Esophagus mucosa (tissue), 1 donor: ENCODE data around the gene TLCD5. TPM values are rescaled to one million over a fixed set of nuclear protein-coding genes. Genes with fewer than 3 reads are reported as not detected.

Experiments
- ATAC-seq: fragments of 200-7000 bp; cut with Tn5 transposase; one replicate; pipeline ENCODE4 v1.9.1; 2020
- total RNA-seq: library from RNA; stranded (reverse); gene quantifications from one replicate; pipeline ENCODE4 v1.2.4, GENCODE V29; 2023
- donor health status: DM: yes; HTN: yes; CAD: no.

Gene TLCD5
- 0.48 TPM for total RNA-seq

GRCh38 chr11:120324932-120325810 lies at the start of gene TLCD5:
TLCD5 (plus strand) TSS chr11:120325299; CDS start chr11:120327442, 2,143 bp downstream.
- ATAC-seq: peak; percentile 62

- ATAC-seq: no peak
Measured at GRCh38 chr11:120279502-120279901, 45.6 kb upstream of the TLCD5 start.

DNA sequence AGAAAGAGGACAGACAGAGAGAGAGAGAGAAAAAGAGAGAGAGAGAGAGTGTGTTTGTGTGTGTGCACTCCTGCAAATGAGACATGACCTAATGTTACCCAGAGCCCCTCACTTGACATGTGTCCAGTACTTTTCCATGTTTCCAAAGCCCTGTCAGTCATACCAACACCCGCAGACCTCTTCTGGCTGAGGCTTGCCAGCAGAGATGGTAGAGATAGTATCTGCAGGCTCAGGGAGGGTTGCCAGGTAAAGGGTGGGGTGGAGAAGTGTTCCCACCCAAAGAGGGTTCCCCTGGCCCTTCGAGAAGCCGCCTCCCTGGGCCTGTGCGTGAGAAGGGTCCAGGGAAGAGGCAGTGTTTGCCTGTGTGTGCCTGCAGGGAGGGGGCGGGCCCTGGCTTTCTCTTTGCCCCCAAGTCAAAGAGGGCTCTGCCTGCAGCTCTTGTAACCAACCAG lies 44.5 kb upstream of the TLCD5 start:
- ATAC-seq: no peak

GRCh38 chr11:120281143-120281795 lies 43.8 kb upstream of the TLCD5 start:
- ATAC-seq: no peak

GRCh38 chr11:120283124-120283523 lies 42.0 kb upstream of the TLCD5 start:
- peak; percentile 48 for ATAC-seq

GRCh38 chr11:120284272-120284671 lies 40.8 kb upstream of the TLCD5 start:
- ATAC-seq: no peak

DNA sequence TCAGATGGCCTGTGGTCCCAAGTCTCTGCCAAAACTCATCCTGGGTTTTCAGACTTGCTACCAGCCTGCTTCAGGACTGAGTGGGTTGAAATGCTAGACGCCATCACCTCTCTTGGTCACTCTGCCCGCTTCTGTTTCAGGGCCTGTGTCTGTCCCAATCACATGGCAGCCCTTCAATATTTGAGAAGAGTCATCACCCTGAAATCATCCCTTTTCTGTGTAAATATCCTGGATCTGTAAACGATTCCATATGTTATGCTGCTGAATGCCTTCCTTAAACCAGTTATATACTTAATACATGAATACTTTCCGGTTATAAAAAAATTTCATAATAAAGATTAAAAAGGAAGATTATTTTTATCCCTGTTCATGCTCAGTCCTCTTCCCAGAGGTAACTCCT lies 39.8 kb upstream of the TLCD5 start:
- ATAC-seq: no peak

DNA sequence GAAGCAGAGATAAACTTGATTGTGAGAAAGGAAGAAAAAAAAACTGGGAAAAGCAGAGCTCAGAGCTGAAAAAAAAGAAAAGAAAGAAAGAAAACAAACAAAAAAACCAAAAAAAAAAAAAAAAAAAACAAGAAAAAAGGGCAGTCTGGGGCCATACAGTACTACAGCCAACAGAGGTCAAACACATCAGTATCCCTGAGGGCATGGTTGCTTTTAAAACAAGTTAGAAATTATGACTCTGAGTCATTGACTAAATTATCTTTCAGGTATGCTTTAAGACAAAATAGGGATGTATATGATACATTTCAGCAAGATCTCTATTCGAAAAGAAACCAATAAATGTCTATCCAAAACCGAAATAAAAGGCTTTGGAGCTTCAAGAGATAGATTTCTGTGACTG lies 37.1 kb upstream of the TLCD5 start:
- no peak for ATAC-seq

GRCh38 chr11:120289426-120289825 lies 35.7 kb upstream of the TLCD5 start:
- no peak for ATAC-seq

DNA sequence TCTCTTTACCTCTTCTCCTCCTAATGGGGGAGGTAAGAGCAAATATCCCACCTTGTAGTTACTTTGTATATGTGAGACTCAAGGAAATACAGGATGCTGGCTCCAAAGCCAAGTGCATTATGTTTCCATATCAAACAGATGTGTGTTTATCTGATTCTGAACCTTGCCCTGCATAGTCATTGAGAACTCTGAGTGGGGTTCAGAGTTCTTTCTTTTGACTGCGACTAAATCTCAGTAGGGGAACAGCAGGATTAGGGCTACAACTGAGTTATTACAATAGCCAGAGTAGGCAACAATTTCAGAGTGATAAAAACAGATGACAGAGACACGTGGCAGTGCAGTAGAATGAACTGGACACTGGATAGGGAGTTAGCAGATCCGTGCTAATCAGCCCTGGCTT lies 34.1 kb upstream of the TLCD5 start:
- ATAC-seq: no peak

DNA sequence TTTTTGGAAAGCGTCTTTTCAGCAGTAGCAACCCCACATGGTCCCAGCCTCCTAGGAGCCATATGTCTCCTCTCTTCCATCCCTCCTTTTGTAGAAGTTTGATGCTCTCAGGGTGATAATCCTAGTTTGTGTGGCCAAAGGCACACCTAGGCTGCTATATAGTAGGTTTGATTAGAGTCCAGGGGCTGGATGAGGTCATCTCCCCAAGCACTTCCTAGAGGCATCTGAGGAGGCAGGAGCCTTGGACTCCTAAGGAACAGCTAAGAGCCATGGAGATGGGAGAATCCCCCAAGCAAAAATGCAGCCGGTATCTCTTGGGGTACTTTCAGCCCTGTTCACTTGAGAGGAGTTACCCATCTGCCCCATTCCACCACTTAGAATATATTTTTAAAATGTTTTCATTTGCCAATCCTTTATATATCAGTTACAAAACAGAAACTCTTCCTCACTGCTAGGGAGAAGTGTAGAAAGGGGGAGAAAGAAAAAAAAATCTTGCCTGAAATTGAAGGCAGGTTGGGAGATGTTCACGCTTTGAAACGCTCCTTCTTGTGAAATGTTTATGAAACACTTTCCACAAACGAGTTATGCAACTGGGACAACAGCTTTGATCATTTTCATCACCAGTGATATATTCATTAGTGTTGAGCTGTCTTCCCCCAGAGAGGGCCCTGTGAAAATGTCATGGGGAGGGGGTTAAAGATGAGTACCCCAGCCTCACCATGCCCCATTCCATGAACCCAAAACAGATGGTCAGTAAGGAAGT lies 31.9 kb upstream of the TLCD5 start:
- ATAC-seq: no peak

DNA sequence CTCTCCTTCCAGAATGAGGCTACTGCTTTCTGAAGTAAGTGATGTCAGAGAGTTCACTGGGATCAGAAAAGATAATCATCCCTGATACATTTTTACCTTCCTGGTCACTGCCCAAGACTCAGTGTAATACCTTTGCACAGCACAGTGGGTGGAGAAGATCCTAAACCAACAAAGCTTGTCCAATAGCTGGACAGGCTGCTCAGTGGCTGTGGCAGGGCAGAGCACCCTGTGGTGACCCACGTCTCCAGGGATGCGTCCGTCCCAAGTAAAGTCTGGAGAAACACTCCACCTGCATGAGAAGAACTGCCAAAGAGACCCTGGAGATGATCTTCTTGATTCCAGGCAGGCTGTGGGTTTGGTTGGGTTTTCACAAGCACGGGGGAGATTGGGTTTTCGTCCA lies 31.0 kb upstream of the TLCD5 start:
- no peak for ATAC-seq

GRCh38 chr11:120295099-120295498 lies 30.0 kb upstream of the TLCD5 start:
- ATAC-seq: no peak

- no peak for ATAC-seq
Measured at GRCh38 chr11:120296554-120296953, 28.5 kb upstream of the TLCD5 start.

DNA sequence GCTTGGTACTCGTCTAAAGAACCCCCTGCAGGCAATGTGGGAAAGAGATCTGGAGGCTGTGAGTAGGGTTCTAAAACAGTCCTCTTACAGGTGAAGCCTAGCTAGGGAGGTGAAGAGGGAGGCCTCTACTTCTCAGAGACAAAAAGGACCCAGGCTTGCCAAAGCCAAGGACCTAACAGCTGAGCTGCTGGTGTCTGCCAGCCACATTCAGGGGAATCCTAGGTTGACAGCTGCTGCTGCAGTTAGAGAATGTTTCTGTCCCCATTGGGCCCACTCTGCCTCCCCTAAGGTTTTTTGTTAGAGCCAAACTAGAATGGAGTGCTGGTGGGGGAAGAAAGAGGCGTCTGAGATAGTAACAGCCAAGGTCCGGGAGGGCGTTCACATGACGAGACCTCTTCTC lies 26.6 kb upstream of the TLCD5 start:
- no peak for ATAC-seq

DNA sequence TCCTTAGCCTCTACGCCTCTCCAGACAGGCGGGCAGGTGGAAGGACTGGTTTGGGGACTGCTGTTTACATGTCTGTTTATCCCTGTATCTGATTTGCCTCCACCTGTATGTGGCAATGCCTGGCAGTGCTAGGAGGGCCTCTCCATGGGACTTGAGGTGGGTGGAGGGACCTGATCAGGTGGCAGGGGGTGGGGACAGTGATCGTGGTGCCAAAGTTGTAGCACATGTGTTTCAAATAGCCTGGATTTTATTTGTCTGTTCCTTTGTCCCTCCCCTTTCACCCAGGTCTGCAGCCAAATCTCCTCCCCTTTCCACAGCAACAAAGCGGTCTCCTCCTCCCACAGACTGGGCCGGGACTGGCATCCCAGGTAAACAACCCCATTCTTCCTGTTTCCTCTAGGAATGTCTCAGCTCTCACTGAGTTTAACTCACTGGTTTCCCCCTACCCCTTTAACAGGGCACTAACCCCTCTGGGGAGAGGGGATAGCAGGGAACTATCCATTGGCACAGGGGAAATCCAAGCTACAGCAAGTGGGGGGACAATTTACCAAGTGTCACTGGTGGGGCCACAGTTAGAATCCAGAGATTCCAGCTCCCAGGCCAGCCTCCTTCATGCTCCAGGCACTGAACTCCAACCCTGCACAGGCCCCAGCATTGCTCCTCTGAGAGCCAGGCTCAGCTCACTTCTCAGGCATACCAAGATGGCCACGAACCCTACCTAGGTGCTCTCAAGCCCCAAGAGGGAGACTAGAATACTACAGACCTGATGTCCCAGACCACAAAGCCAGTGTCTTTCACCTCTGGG lies 22.9 kb upstream of the TLCD5 start:
- peak; percentile 78 for ATAC-seq

DNA sequence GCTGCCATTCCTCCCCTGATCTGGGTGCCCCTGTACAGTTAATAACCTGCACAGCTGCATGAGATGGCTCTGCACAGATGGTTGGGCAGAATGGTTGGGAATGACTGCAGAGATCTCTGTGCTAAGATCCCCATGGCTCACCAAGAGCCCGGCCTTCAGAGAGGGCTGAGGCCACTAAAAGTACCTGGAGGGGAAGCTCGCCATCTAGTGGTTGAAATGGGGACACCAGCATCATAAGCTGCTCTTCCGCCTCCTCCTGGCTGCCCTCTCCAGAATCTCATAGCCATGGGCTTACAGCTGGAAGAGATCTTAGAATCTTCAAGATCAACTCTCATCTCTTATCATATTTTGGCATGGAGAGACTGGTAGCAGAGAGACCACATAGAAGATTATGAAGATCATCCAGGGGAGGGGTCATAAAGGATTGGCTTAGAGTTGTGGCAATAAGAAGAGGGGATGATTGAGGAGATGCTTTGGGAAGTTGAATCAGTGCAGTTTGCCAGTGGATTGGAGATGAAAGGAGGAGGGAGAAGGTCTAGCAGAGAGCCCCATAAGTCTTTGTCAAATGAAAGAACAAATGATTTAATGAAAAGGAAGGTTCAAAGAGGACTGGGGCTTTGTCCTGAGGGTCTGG lies 22.0 kb upstream of the TLCD5 start:
- peak; percentile 45 for ATAC-seq

DNA sequence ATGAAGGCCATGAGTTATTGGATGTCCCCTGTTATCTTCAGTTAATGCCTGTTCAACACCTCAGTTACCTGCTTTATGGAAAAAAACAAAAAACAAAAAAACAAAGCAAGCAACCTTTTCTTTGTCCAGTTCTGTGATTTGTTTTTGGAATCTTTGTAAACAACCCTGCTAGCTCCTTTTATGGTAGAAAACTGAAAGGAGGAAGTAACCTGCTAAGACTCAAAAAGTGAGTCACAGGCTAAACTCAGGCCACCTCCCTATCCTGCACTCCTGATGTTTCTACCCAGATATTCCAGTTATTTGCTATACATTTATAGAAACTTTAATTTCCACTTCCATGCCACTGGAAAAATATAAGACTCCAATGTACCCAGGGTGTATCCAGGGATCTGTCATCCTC lies 20.6 kb upstream of the TLCD5 start:
- peak; percentile 43 for ATAC-seq

- ATAC-seq: peak; percentile 16
Measured at GRCh38 chr11:120305286-120305685, 19.8 kb upstream of the TLCD5 start.

DNA sequence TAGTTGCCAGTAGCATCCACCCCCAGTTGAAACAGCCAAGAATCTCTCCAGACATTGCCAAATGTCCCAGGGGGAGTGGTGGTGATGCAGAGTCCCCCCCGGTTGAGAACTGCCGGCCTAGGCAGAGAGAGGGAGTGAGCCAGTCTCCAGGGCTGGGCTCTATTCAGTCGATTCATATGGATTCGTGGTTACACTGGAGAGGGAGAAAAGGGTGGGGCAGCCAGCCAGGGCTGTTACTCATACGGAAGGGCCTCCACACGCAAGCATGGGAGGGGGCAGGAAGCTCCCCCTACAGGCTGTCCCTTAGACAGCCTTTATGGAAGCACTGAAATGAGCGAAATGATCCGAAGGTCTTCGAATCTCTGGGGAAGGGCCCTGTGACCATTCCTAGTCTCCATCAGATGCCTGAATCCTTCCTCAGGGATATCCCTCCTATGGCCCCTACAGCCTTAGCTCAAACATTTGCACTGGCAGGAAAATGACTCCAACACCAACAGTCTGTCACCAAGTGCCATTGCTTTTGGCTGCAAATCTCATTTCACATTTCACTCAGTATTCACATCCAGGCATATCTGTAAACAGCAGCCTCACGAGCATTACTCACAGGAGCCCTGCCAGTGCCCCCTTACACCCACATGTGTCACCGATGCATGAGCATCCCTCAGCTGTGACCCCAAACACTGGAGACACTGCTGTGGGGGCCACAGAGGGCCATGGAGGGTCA lies 18.4 kb upstream of the TLCD5 start:
- peak; percentile 78 for ATAC-seq

DNA sequence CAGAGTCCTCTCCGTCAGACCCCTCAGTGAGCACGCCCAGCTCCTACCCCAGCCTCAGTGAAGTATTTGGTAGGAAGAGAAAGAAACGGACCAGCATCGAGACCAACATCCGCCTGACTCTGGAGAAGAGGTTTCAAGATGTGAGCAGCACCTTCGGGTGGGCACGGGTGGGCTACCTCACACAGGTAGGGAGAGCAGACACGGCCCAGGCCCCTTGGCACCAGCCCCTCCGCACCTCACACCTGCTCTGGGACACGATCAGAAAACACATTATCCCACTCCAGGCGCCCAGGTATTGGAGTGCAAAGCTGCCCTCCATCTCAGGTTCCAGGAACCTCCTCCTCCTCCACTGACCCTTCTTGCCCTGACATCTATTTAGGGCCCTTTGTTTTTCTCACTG lies 17.6 kb upstream of the TLCD5 start:
- no peak for ATAC-seq
